ENCODE data around the gene DEPDC5.

DEPDC5 gene

GRCh38 chr22:31897842-31898805 is 144.3 kb downstream of the DEPDC5 start:
- TF ChIP-seq CTCF (IDR thresholded peaks at IDR 0.05; ENCODE audit: low read depth, low read length) = no peak
- DNase-seq (ENCODE audit: extremely low read depth, low read depth) = no peak

GRCh38 chr22:31898926-31899325 is 145.1 kb downstream of the DEPDC5 start:
- no peak for DNase-seq (ENCODE audit: extremely low read depth, low read depth)
- TF ChIP-seq CTCF (IDR thresholded peaks at IDR 0.05; ENCODE audit: low read depth, low read length) = no peak

GRCh38 chr22:31899669-31900068 is 145.8 kb downstream of the DEPDC5 start:
- no peak for DNase-seq (ENCODE audit: extremely low read depth, low read depth)
- TF ChIP-seq CTCF (IDR thresholded peaks at IDR 0.05; ENCODE audit: low read depth, low read length) = no peak

- DNase-seq (ENCODE audit: extremely low read depth, low read depth) = no peak
- TF ChIP-seq CTCF (IDR thresholded peaks at IDR 0.05; ENCODE audit: low read depth, low read length) = no peak
Observed at GRCh38 chr22:31901388-31902137, 147.7 kb downstream of the DEPDC5 start.

- no peak for TF ChIP-seq CTCF (IDR thresholded peaks at IDR 0.05; ENCODE audit: low read depth, low read length)
- DNase-seq (ENCODE audit: extremely low read depth, low read depth) = no peak
Observed at GRCh38 chr22:31904651-31905050, 150.8 kb downstream of the DEPDC5 start.

GRCh38 chr22:31905356-31905755 is 151.5 kb downstream of the DEPDC5 start:
- no peak for DNase-seq (ENCODE audit: extremely low read depth, low read depth)
- TF ChIP-seq CTCF (IDR thresholded peaks at IDR 0.05; ENCODE audit: low read depth, low read length) = no peak

GRCh38 chr22:31906086-31906485 is 152.3 kb downstream of the DEPDC5 start:
- no peak for DNase-seq (ENCODE audit: extremely low read depth, low read depth)
- no peak for TF ChIP-seq CTCF (IDR thresholded peaks at IDR 0.05; ENCODE audit: low read depth, low read length)
